H1 (cell line): ENCODE measurements around the gene WDR59. TPM values are rescaled to one million over a fixed set of nuclear protein-coding genes. Genes with fewer than 3 reads are reported as not detected.

Source experiments
- CTCF ChIA-PET: fragments of 300-600 bp; sonication (Branson Sonifier 250); formaldehyde crosslinking; loops from one replicate; lab custom pipeline; 2021; ENCODE audit not compliant: partially characterized antibody; lab: Charles Lee
- POLR2A ChIA-PET: fragments of 300-600 bp; sonication (Branson Sonifier 250); formaldehyde crosslinking; loops from one replicate; lab custom pipeline; 2021; ENCODE audit warnings: inconsistent platforms; ENCODE audit not compliant: partially characterized antibody; lab: Charles Lee
- DNase-seq, 2 experiments: peaks; one replicate each; pipeline versions ENCODE4 v3.0.0 to v3.0.0-alpha.2; 2010 to 2022; ENCODE audit warnings: low spot score in 2 of 2, low read depth in 1 of 2, mixed read lengths in 1 of 2
- FAIRE-seq: peaks from 2 replicates; lab custom pipeline; 2011; peaks lifted over from hg19 to GRCh38; lab: Jason Lieb, UNC
- H2AFZ ChIP-seq: 2 replicates; pipeline ENCODE4 v1.8.1; 2012; ENCODE audit warnings: low read length, inconsistent platforms
- H2AK5ac ChIP-seq: 2 replicates; pipeline ENCODE4 v1.6.1; 2013; ENCODE audit warnings: low read depth, low read length
- H2BK120ac ChIP-seq: replicated peaks from 2 replicates; pipeline ENCODE3; 2013; ENCODE audit warnings: low read depth, low read length, inconsistent platforms
- H2BK12ac ChIP-seq: 2 replicates; pipeline ENCODE4 v1.6.1; 2013; ENCODE audit warnings: low read depth, low read length
- H2BK15ac ChIP-seq: 2 replicates; pipeline ENCODE4 v1.6.1; 2013; ENCODE audit warnings: low read length
- H2BK20ac ChIP-seq: 2 replicates; pipeline ENCODE4 v1.6.1; 2013; ENCODE audit warnings: low read length
- H2BK5ac ChIP-seq: 2 replicates; pipeline ENCODE4 v1.6.1; 2013; ENCODE audit warnings: low read depth, low read length
- H3K14ac ChIP-seq: 2 replicates; pipeline ENCODE4 v1.6.1; 2013; ENCODE audit warnings: inconsistent platforms; ENCODE audit not compliant: insufficient read length
- H3K18ac ChIP-seq: 2 replicates; pipeline ENCODE4 v1.6.1; 2013; ENCODE audit warnings: low read length; ENCODE audit errors: extremely low read depth
- H3K23ac ChIP-seq: 2 replicates; pipeline ENCODE4 v1.6.1; 2013; ENCODE audit warnings: inconsistent platforms; ENCODE audit not compliant: insufficient read length
- H3K23me2 ChIP-seq: 2 replicates; pipeline ENCODE4 v1.6.1; 2013; ENCODE audit warnings: low read depth, low read length
- H3K27ac ChIP-seq: 2 replicates; pipeline ENCODE4 v1.6.1; 2011; ENCODE audit warnings: low read depth, low read length, inconsistent platforms
- H3K27me3 ChIP-seq, 4 experiments: replicated peaks in 1 of 4; 1 replicate in 1 of 4; 2 replicates in 3 of 4; pipeline versions ENCODE4 v1.6.1 to v1.8.1; 2011 to 2013; ENCODE audit warnings: low read length in 3 of 4, mild to moderate bottlenecking in 3 of 4, inconsistent platforms in 2 of 4, mixed read lengths in 2 of 4, moderate library complexity in 1 of 4; ENCODE audit not compliant: control insufficient read depth in 3 of 4, insufficient read depth in 3 of 4; ENCODE audit errors: extremely low read depth in 1 of 4
- H3K36me3 ChIP-seq, 4 experiments: 2 replicates each; pipeline versions ENCODE4 v1.6.1 to v1.8.1; 2011 to 2013; ENCODE audit warnings: mild to moderate bottlenecking in 4 of 4, low read length in 3 of 4, moderate library complexity in 2 of 4, control low read depth in 1 of 4, inconsistent platforms in 1 of 4; ENCODE audit not compliant: insufficient read depth in 4 of 4, control insufficient read depth in 2 of 4
- H3K4ac ChIP-seq: replicated peaks from 2 replicates; pipeline ENCODE3; 2013; ENCODE audit warnings: low read length, low read depth, mixed read lengths, inconsistent platforms; ENCODE audit not compliant: insufficient read length
- H3K4me1 ChIP-seq, 4 experiments: replicated peaks in 1 of 4; 1 replicate in 1 of 4; 2 replicates in 3 of 4; pipeline versions ENCODE4 v1.6.1 to v1.8.1; 2011 to 2013; ENCODE audit warnings: low read length in 3 of 4, inconsistent platforms in 2 of 4, mixed read lengths in 1 of 4; ENCODE audit not compliant: insufficient read depth in 4 of 4, control insufficient read depth in 3 of 4
- H3K4me2 ChIP-seq, 2 experiments: 2 replicates each; pipeline versions ENCODE4 v1.6.1 to v1.8.1; 2011 to 2013; ENCODE audit warnings: low read depth in 2 of 2, low read length in 2 of 2, control low read depth in 1 of 2, inconsistent platforms in 1 of 2, mild to moderate bottlenecking in 1 of 2; ENCODE audit not compliant: insufficient read depth in 1 of 2
- H3K4me3 ChIP-seq, 4 experiments: fragments of 200-600, 300-600 bp in 1 of 4; sonication (generic), shearing (Covaris generic), sonication (Bioruptor Twin) in 1 of 4; 2 replicates each; pipeline versions ENCODE4 v1.5.1 to v1.8.1; 2011 to 2016; ENCODE audit warnings: low read length in 4 of 4, low read depth in 3 of 4, control low read depth in 2 of 4, inconsistent platforms in 2 of 4, mild to moderate bottlenecking in 2 of 4, mixed read lengths in 1 of 4, moderate library complexity in 1 of 4; ENCODE audit not compliant: insufficient read depth in 2 of 4; ENCODE audit errors: extremely low read depth in 1 of 4
- H3K56ac ChIP-seq: replicated peaks from 2 replicates; pipeline ENCODE3; 2013; ENCODE audit warnings: low read depth, mild to moderate bottlenecking, mixed read lengths, low read length, inconsistent platforms; ENCODE audit not compliant: insufficient read length
- H3K79me1 ChIP-seq: 2 replicates; pipeline ENCODE4 v1.6.1; 2013; ENCODE audit warnings: low read depth, low read length, control low read depth
- H3K79me2 ChIP-seq, 2 experiments: 2 replicates each; pipeline versions ENCODE4 v1.6.1 to v1.8.1; 2012 to 2013; ENCODE audit warnings: low read length in 2 of 2, mild to moderate bottlenecking in 2 of 2, inconsistent platforms in 1 of 2; ENCODE audit not compliant: insufficient read depth in 2 of 2, control insufficient read depth in 1 of 2
- H3K9ac ChIP-seq, 4 experiments: replicated peaks in 1 of 4; 1 replicate in 1 of 4; 2 replicates in 3 of 4; pipeline versions ENCODE4 v1.6.1 to v1.8.1; 2011 to 2013; ENCODE audit warnings: low read depth in 3 of 4, low read length in 3 of 4, control low read depth in 2 of 4, mild to moderate bottlenecking in 2 of 4, moderate library complexity in 2 of 4, inconsistent platforms in 1 of 4; ENCODE audit errors: extremely low read depth in 1 of 4
- H3K9me3 ChIP-seq, 2 experiments: 2 replicates each; pipeline versions ENCODE4 v1.6.1 to v1.8.1; 2012 to 2013; ENCODE audit warnings: mild to moderate bottlenecking in 2 of 2, moderate library complexity in 2 of 2, control low read depth in 1 of 2, inconsistent platforms in 1 of 2, low read depth in 1 of 2, low read length in 1 of 2, mixed read lengths in 1 of 2; ENCODE audit not compliant: insufficient read depth in 2 of 2
- H4K20me1 ChIP-seq, 2 experiments: replicated peaks in 1 of 2; 2 replicates each; pipeline versions ENCODE3 to v1.8.1; 2011 to 2013; ENCODE audit warnings: inconsistent platforms in 2 of 2, low read length in 2 of 2, mild to moderate bottlenecking in 1 of 2; ENCODE audit not compliant: insufficient read depth in 2 of 2, control insufficient read depth in 1 of 2
- H4K5ac ChIP-seq: 2 replicates; pipeline ENCODE4 v1.6.1; 2013; ENCODE audit warnings: low read length, low read depth, mixed read lengths, inconsistent platforms; ENCODE audit not compliant: insufficient read length
- H4K8ac ChIP-seq: 2 replicates; pipeline ENCODE4 v1.8.0; 2013; ENCODE audit warnings: mild to moderate bottlenecking, moderate library complexity, low read length, inconsistent platforms; ENCODE audit not compliant: insufficient read depth; ENCODE audit errors: extremely low read depth
- H4K91ac ChIP-seq: replicated peaks from 2 replicates; pipeline ENCODE3; 2013; ENCODE audit warnings: low read length, mixed read lengths, inconsistent platforms; ENCODE audit not compliant: insufficient read length
- CBX5 ChIP-seq: fragments of 300-800, 300-1000 bp; sonication (generic); IDR thresholded peaks from 2 replicates; pipeline ENCODE4 v1.7.1; 2016; ENCODE audit warnings: antibody characterized with exemption, low read length, low read depth
- CBX8 ChIP-seq: fragments of 300-800, 300-1000 bp; sonication (generic); IDR thresholded peaks from 2 replicates; pipeline ENCODE4 v1.7.1; 2016; ENCODE audit warnings: low read depth, low read length, borderline replicate concordance
- CHD2 ChIP-seq: IDR thresholded peaks from 2 replicates; pipeline ENCODE4 v1.6.1; 2012; ENCODE audit warnings: low read length, improper control_type of control experiment
- FOSL1 ChIP-seq: IDR thresholded peaks from 2 replicates; pipeline ENCODE4 v1.6.1; 2011; ENCODE audit warnings: mild to moderate bottlenecking, low read depth, low read length, moderate library complexity; ENCODE audit not compliant: insufficient read depth
- HDAC6 ChIP-seq: IDR thresholded peaks from one replicate; pipeline ENCODE4 v1.7.1; 2012; ENCODE audit warnings: low read depth, mild to moderate bottlenecking, inconsistent platforms, low read length, moderate library complexity
- JUN ChIP-seq: IDR thresholded peaks from 2 replicates; pipeline ENCODE4 v1.6.1; 2011; ENCODE audit warnings: low read depth, mild to moderate bottlenecking, improper control_type of control experiment, low read length
- KDM4A ChIP-seq: IDR thresholded peaks from one replicate; pipeline ENCODE4 v1.7.1; 2012; ENCODE audit warnings: low read depth, mild to moderate bottlenecking, moderate library complexity, low read length, inconsistent platforms; ENCODE audit not compliant: severe bottlenecking
- POLR2A ChIP-seq, 2 experiments: IDR thresholded peaks; 1 replicate in 1 of 2; 2 replicates in 1 of 2; pipeline ENCODE4 v1.6.1; 2011; ENCODE audit warnings: low read depth in 2 of 2, low read length in 2 of 2, mild to moderate bottlenecking in 2 of 2; ENCODE audit errors: control extremely low read depth in 1 of 2
- POU5F1 ChIP-seq: IDR thresholded peaks from 2 replicates; pipeline ENCODE4 v1.6.1; 2011; ENCODE audit warnings: low read depth, mild to moderate bottlenecking, low read length, moderate library complexity
- SRF ChIP-seq: IDR thresholded peaks from 2 replicates; pipeline ENCODE4 v1.6.1; 2011; ENCODE audit warnings: mild to moderate bottlenecking, low read depth, low read length, moderate library complexity
- TAF7 ChIP-seq: optimal IDR thresholded peaks from 2 replicates; pipeline ENCODE3; 2011; ENCODE audit warnings: low read depth, mild to moderate bottlenecking, inconsistent platforms, low read length, moderate library complexity, borderline replicate concordance
- YY1 ChIP-seq: IDR thresholded peaks from 2 replicates; pipeline ENCODE4 v1.6.1; 2011; ENCODE audit warnings: low read depth, mild to moderate bottlenecking, low read length
- ZNF274 ChIP-seq: IDR thresholded peaks from 2 replicates; pipeline ENCODE4 v1.7.0; 2012; ENCODE audit warnings: low read length, borderline replicate concordance; ENCODE audit errors: extremely low read depth
- WGBS, 2 experiments: shearing (Covaris generic) in 1 of 2; methylation state at CpG; one replicate each; pipeline versions ENCODE4 v1.1.6 to v1.1.7; 2013 to 2015; ENCODE audit warnings: low lambda C conversion rate in 2 of 2, mixed read lengths in 2 of 2, inconsistent platforms in 1 of 2, low coverage in 1 of 2, missing lambda C conversion rate in 1 of 2; ENCODE audit not compliant: insufficient replicate concordance in 2 of 2, insufficient coverage in 1 of 2, insufficient read length in 1 of 2; ENCODE audit errors: extremely low coverage in 1 of 2, missing lambda C conversion rate in 1 of 2; 5-methylcytosine and 5-hydroxymethylcytosine counted together
- polyA plus RNA-seq, 7 experiments: library from polyadenylated mRNA; depleted of rRNA in 3 of 7; stranded (reverse) in 5 of 7; unstranded in 2 of 7; fragments of >200 nt in 5 of 7; fragments of 200-250 nt in 2 of 7; gene quantifications; 1 replicate in 5 of 7; 2 replicates in 1 of 7; 4 replicates in 1 of 7; pipeline versions ENCODE4 v1.2.1 to v1.2.3, GENCODE V29; 2011 to 2013; ENCODE audit warnings: missing spikeins in 2 of 7, mixed read lengths in 2 of 7
- total RNA-seq: library from RNA; stranded (reverse); fragmentation: NEBNext Ultra II Directional; extraction: Animal tissue kit (Norgen Biotek cat#: 25700); gene quantifications from 2 replicates; pipeline ENCODE4 v1.2.1, GENCODE V29; 2021

Gene WDR59
- total and polyA plus RNA-seq, 2 of the 8 experiments (the other 6 are each of a cell fraction or from before 2014, with no cell fraction given) = 84.2 to 124 TPM

GRCh38 chr16:74898659-74899058 lies 86.3 kb downstream of the WDR59 start:
- Histone ChIP-seq H3K9me3 (no peaks in the 10 kb centered on the region), H2BK20ac (no peak overlapping the region), H3K23me2 (no peaks in the 10 kb centered on the region), H3K9ac (no peak overlapping the region), H2BK120ac (no peak overlapping the region), H2BK12ac (no peak overlapping the region), H3K23ac (no peak overlapping the region), H3K18ac (no peak overlapping the region), H4K8ac (no peak overlapping the region), H4K20me1 (no peaks in the 10 kb centered on the region), H3K56ac (no peak overlapping the region), H2BK15ac (no peak overlapping the region), H3K27me3 (no peaks in the 10 kb centered on the region), H4K5ac (no peak overlapping the region), H3K79me2 (no peaks in the 10 kb centered on the region), H3K4me3 (no peak overlapping the region), H3K4me1 (peaks cover 0 to 5% (median 0%) of the 10 kb centered on the region in 4 experiments; a peak in 1 of 7 replicates), H3K79me1 (no peaks in the 10 kb centered on the region), H2AFZ (no peak overlapping the region), H2AK5ac (no peak overlapping the region), H3K4me2 (no peak overlapping the region), H2BK5ac (no peak overlapping the region; the same call in 1 of the 2 replicates), H3K4ac (no peak overlapping the region), H3K14ac (no peak overlapping the region), H3K27ac (no peak overlapping the region), H4K91ac (no peak overlapping the region), H3K36me3 (peaks cover 3 to 47% (median 7%) of the 10 kb centered on the region in 4 experiments; a peak in 6 of 8 replicates)
- ChIA-PET POLR2A (no interaction called here), CTCF (no interaction called here)
- no peak for DNase-seq
- FAIRE-seq = no peak
- TF ChIP-seq KDM4A (no peak), YY1 (no peak), SRF (no peak), CHD2 (no peak), JUN (no peak), FOSL1 (no peak), CBX5 (no peak), CBX8 (no peak), ZNF274 (no peak), POLR2A (IDR thresholded peaks at IDR 0.05; ENCODE audit: control extremely low read depth in 1 of 2, low read depth in 2 of 2, low read length in 2 of 2) (no peak), HDAC6 (no peak), TAF7 (no peak), POU5F1 (no peak)
- WGBS, 2 experiments = 85% methylated on average over 8 of the region's 8 CpGs; no CpG with 5 or more reads in 1 of the 2 experiments
